KMS-11 (cell line): Measurements from ENCODE around the gene MEGF11.
A peak's percentile ranks its signal among the peaks of the same experiment; 100 is the strongest.

Source experiments
- H2AFZ ChIP-seq: fragments of 200-600 bp; sonication (generic); 2 replicates; pipeline ENCODE4 v1.6.1; 2016; ENCODE audit warnings: antibody characterized with exemption, mixed run types, low read depth
- H3K27ac ChIP-seq: fragments of 200-600 bp; sonication (generic); 2 replicates; pipeline ENCODE4 v1.6.1; 2016; ENCODE audit warnings: mild to moderate bottlenecking, mixed run types
- H3K27me3 ChIP-seq: fragments of 200-600 bp; sonication (generic); 2 replicates; pipeline ENCODE4 v1.6.1; 2017; ENCODE audit warnings: mild to moderate bottlenecking, low read depth, mixed run types, moderate library complexity; ENCODE audit not compliant: insufficient read depth
- H3K36me3 ChIP-seq: fragments of 200-600 bp; sonication (generic); 2 replicates; pipeline ENCODE4 v1.6.1; 2017; ENCODE audit warnings: mild to moderate bottlenecking, mixed run types; ENCODE audit not compliant: insufficient read depth
- H3K4me1 ChIP-seq: fragments of 200-600 bp; sonication (generic); 2 replicates; pipeline ENCODE4 v1.6.1; 2016; ENCODE audit warnings: mild to moderate bottlenecking, low read depth, mixed run types; ENCODE audit not compliant: poor library complexity, severe bottlenecking
- H3K4me2 ChIP-seq: fragments of 200-600 bp; sonication (generic); 2 replicates; pipeline ENCODE4 v1.7.0; 2016; ENCODE audit warnings: mild to moderate bottlenecking, mixed run types
- H3K4me3 ChIP-seq: fragments of 200-600 bp; sonication (generic); IDR thresholded peaks from 2 replicates; pipeline ENCODE4 v1.6.1; 2017; ENCODE audit warnings: low read depth, low read length, mixed read lengths; ENCODE audit not compliant: insufficient read depth
- H3K79me2 ChIP-seq: fragments of 200-600 bp; sonication (generic); 2 replicates; pipeline ENCODE4 v1.6.1; 2016; ENCODE audit warnings: low read depth, mixed run types; ENCODE audit not compliant: insufficient read depth
- H3K9ac ChIP-seq: fragments of 200-600 bp; sonication (generic); 2 replicates; pipeline ENCODE4 v1.6.1; 2016; ENCODE audit warnings: mild to moderate bottlenecking, mixed run types
- H4K20me1 ChIP-seq: fragments of 200-600 bp; sonication (generic); 2 replicates; pipeline ENCODE4 v1.6.1; 2016; ENCODE audit warnings: mild to moderate bottlenecking, mixed run types; ENCODE audit not compliant: insufficient read depth
- TF ChIP-seq, protein P1 (sequence below): fragments of 200-600 bp; sonication (generic); conservative IDR thresholded peaks from 2 replicates; pipeline ENCODE4 v1.6.1; 2017; ENCODE audit warnings: low read depth, mild to moderate bottlenecking, antibody characterized with exemption, low read length, moderate library complexity, mixed read lengths

The MEGF11 gene

DNA sequence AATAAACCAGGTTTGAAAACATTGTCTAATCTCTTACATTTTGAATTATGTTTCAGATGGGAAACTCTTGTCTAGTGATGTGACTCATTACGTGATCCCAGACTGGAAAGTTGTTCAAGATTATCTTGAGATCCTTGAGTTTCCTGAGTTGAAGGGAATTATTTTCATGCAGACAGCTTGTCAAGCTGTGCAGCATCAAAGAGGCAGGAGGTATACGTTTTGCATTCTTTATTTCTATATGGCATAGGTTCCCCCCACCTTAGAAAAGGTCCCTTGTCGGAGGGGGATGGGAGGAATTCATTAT, 41.3 kb upstream of the MEGF11 start:
- Histone ChIP-seq H3K27me3 (no peaks in the 10 kb centered on the region), H3K4me3 (no peak overlapping the region), H3K79me2 (peaks cover 28% of the 10 kb centered on the region), H2AFZ (peak overlapping the region; percentile 63), H4K20me1 (no peaks in the 10 kb centered on the region), H3K27ac (peak overlapping the region; percentile 91), H3K36me3 (no peaks in the 10 kb centered on the region), H3K9ac (peak overlapping the region; percentile 93; the same call in 1 of the 2 replicates), H3K4me1 (peaks cover 25% of the 10 kb centered on the region), H3K4me2 (peak overlapping the region; percentile 89)
- TF ChIP-seq, protein P1, sequence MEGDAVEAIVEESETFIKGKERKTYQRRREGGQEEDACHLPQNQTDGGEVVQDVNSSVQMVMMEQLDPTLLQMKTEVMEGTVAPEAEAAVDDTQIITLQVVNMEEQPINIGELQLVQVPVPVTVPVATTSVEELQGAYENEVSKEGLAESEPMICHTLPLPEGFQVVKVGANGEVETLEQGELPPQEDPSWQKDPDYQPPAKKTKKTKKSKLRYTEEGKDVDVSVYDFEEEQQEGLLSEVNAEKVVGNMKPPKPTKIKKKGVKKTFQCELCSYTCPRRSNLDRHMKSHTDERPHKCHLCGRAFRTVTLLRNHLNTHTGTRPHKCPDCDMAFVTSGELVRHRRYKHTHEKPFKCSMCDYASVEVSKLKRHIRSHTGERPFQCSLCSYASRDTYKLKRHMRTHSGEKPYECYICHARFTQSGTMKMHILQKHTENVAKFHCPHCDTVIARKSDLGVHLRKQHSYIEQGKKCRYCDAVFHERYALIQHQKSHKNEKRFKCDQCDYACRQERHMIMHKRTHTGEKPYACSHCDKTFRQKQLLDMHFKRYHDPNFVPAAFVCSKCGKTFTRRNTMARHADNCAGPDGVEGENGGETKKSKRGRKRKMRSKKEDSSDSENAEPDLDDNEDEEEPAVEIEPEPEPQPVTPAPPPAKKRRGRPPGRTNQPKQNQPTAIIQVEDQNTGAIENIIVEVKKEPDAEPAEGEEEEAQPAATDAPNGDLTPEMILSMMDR = no peak

DNA sequence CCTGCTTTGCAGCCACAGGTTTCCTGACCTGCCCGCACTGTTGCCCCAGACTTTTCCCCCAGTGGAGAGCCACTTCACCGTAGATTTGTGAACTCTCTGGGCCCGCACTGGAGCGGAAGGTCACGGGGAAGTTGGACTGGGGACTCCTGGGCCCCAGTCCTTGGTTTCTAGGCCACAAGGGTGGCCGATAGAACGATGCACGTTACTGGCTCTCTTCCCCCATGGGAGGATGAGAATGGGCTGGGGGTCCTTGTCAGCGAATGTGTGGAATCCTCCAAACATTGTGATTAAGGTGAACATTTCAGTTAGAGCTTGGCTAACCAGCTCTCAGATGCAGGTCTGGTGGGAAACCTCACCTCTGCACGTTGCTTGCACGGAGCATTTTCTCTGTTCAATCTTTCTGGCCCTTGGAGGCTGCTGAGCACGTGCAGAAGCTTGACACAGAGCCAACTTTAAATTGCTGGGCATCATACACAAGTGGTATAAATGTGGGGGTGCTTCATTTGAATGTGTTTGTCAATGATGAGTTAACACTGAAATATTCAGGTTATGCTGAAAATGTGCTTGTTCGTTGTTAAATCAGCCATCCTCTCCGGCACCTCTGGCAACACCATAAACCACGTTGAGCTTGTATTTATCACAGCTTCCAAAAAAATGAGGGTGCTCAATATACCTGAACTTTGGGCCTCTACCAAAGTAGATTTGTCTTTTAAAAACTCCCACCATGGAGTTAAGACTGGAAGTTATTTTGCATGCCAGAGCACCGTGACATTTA, 40.8 kb upstream of the MEGF11 start:
- H3K27me3 ChIP-seq = no peaks in the 10 kb centered on the region
- no peaks in the 10 kb centered on the region for H4K20me1 ChIP-seq
- peak overlapping the region; percentile 63 for H2AFZ ChIP-seq
- H3K4me1 ChIP-seq = peaks cover 25% of the 10 kb centered on the region
- peak overlapping the region; percentile 93 for H3K9ac ChIP-seq
- H3K36me3 ChIP-seq = no peaks in the 10 kb centered on the region
- H3K4me2 ChIP-seq = peak overlapping the region; percentile 89
- TF ChIP-seq, protein P1 = no peak
- no peak overlapping the region for H3K4me3 ChIP-seq
- H3K79me2 ChIP-seq = peaks cover 28% of the 10 kb centered on the region
- H3K27ac ChIP-seq = peak overlapping the region; percentile 91

DNA sequence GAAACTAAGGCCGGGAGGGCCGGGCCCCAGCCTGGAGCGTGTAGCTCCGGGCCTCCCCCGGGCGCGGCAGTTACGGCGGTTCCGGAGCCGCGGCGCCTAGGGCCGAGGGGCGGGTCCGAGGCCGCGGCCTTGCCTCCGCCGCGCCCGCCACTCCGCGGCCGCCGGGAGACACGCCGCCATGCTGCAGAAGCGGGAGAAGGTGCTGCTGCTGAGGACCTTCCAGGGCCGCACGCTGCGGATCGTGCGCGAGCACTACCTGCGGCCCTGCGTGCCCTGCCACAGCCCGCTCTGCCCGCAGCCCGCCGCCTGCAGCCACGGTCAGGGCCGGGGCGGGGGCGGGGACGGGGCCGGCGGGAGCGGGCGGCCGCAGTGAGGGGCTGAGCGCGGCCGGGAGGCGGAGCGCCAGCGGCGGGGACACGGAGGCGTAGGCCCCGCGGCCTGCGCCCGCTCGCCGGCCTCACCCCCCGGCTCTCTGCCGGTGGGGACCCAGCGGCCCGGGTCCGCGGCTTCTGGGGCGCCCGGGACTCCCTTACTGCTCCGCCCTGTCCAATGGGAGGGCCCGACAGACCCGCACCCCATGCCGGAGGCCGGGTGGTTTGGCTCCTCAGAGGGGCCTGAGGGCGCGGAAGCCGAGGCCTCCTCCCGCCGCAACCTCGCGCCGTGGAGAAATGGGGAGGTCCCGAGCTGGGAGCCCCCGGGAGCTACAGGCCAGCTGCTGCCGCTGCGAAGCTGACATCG, 40.0 kb upstream of the MEGF11 start, which contains the start of gene DIS3L:
Gene DIS3L (plus strand): TSS at position 150 of the 738 bp plus-strand sequence. CDS start 29 bp downstream, at position 179.
- Histone ChIP-seq H3K4me2 (peak within 1 kb of the TSS; percentile 89), H2AFZ (peak within 1 kb of the TSS; percentile 90), H3K9ac (peak within 1 kb of the TSS; percentile 93), H3K4me1 (peaks cover 25% of the 10 kb centered on the region), H3K36me3 (no peaks in the 10 kb centered on the region), H3K79me2 (peaks cover 28% of the 10 kb centered on the region), H3K4me3 (no peak within 1 kb of the TSS), H3K27ac (peak within 1 kb of the TSS; percentile 91), H3K27me3 (no peaks in the 10 kb centered on the region), H4K20me1 (no peaks in the 10 kb centered on the region)
- TF ChIP-seq, protein P1 = no peak

DNA sequence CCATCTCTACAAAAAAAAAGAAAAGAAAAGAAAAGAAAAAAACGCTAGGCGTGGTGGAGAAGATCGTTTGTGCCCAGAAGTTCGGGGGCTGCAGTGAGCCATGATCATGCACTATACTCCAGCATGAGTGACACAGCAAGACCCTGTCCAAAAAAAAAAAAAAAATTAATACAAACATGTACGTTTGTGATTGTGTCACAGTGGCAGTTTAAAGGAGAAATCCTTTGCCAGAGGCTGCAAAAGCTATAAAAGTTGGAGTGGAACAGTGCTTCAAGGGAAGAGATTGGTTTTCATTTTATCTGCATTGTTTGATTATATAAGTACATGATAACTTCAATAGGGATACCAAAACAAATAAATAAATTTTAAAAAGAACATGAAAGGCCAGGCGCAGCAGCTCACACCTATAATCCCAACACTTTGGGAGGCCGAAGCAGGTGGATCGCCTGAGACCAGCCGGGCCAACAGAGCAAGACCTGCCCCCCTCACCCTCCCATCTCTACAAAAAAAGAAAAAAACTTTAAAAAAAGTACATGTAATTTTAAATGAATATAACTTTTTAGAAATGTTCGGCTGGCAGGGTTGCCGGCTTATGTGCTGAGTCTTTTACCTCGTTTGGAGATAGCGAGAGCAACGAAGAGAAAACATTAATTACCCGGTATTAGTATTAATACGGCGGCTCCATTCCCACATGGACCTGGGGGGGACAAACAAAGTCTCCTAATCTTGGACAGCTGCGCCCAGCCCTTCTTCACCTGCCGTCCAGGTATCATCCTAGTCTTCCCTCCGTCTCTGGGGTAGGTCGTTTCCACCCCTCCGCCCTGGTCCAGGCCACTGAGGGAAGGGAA, 39.2 kb upstream of the MEGF11 start:
- Histone ChIP-seq H2AFZ (peak overlapping the region; percentile 90), H4K20me1 (no peaks in the 10 kb centered on the region), H3K27me3 (no peaks in the 10 kb centered on the region), H3K4me1 (peaks cover 25% of the 10 kb centered on the region), H3K4me3 (no peak overlapping the region), H3K27ac (peak overlapping the region; percentile 91), H3K9ac (peak overlapping the region; percentile 93), H3K79me2 (peaks cover 28% of the 10 kb centered on the region), H3K36me3 (no peaks in the 10 kb centered on the region), H3K4me2 (peak overlapping the region; percentile 72)
- TF ChIP-seq, protein P1 = no peak
